A549 treated with AZD9567 at 1 μM for 4 hours (cell line): ENCODE results near the gene SEH1L. TPM values are rescaled to one million over a fixed set of nuclear protein-coding genes. Genes with fewer than 3 reads are reported as not detected.

ENCODE experiments used
- total RNA-seq: library from RNA; stranded (reverse); fragments of 200-300 nt; extraction: Qiagen RNA extraction; gene quantifications from 5 replicates; pipeline ENCODE4 v1.2.3, GENCODE V29; 2022; ENCODE audit not compliant: insufficient read depth

SEH1L gene
- 26.6 to 29.8 TPM (median 28.1 TPM) in 5 replicates for total RNA-seq

GRCh38 chr18:12947285-12948049 is at the start of gene SEH1L:
Gene SEH1L (plus strand): TSS chr18:12948011. CDS start chr18:12948122, 111 bp downstream.

GRCh38 chr18:12990967-12991820 is 43.4 kb downstream of the SEH1L start, which contains the start of gene CEP192:
Gene CEP192 (plus strand): TSS chr18:12991362. CDS start chr18:12999425, 8,063 bp downstream.

Other genes starting within 250 kb of the SEH1L start
- 6.4 to 10.0 TPM (median 6.5 TPM) in 5 replicates for gene CEP76, start 245.3 kb upstream of the SEH1L start, total RNA-seq
- gene PSMG2, start 245.0 kb upstream of the SEH1L start, total RNA-seq = 59.0 to 74.4 TPM (median 67.9 TPM) in 5 replicates
- gene PTPN2, start 63.8 kb upstream of the SEH1L start, total RNA-seq = 20.5 to 24.1 TPM (median 21.4 TPM) in 5 replicates
- 8.2 to 11.7 TPM (median 9.4 TPM) in 5 replicates for gene CEP192, start 43.4 kb downstream of the SEH1L start, total RNA-seq